HepG2 (cell line): ENCODE measurements around the gene BEAN1. TPM values are rescaled to one million over a fixed set of nuclear protein-coding genes. Genes with fewer than 3 reads are reported as not detected.

ENCODE experiments used
- ATAC-seq: fragments of 200-7000 bp; cut with Tn5 transposase; 3 replicates; pipeline ENCODE4 v1.9.1; 2020; ENCODE audit warnings: mild to moderate bottlenecking, moderate library complexity
- BruUV-seq: library from RNA; stranded (reverse); fragments of 400-500 nt; replicated peaks from 2 replicates; lab custom pipeline; 2021; lab: Mats Ljungman, UMichigan
- CTCF ChIA-PET: fragments of 300-600 bp; formaldehyde crosslinking; extraction: SDS; loops from one replicate; lab custom pipeline; 2021; ENCODE audit warnings: low total read pairs, inconsistent platforms, low intra/inter-chr PET ratio; lab: Yijun Ruan, JAX
- POLR2A ChIA-PET: fragments of 350-600 bp; sonication (Branson Sonifier 250); formaldehyde crosslinking; loops from one replicate; lab custom pipeline; 2020; ENCODE audit warnings: antibody characterized with exemption, inconsistent platforms; lab: Yijun Ruan, JAX
- DNase-seq: peaks from one replicate; pipeline ENCODE4 v3.0.0-alpha.2; 2015; ENCODE audit warnings: low spot score
- FAIRE-seq: peaks from 3 replicates; lab custom pipeline; 2011; peaks lifted over from hg19 to GRCh38; lab: Jason Lieb, UNC
- H2AFZ ChIP-seq: one replicate; pipeline ENCODE4 v1.6.1; 2011; ENCODE audit warnings: low read length, inconsistent platforms
- H3K27ac ChIP-seq: fragments of 300-600 bp; 3 replicates; pipeline ENCODE4 v1.8.0; 2011; ENCODE audit warnings: mixed run types, mild to moderate bottlenecking, mixed read lengths, low read length, inconsistent platforms; ENCODE audit not compliant: insufficient read depth; ENCODE audit errors: extremely low read length
- H3K27me3 ChIP-seq, 2 experiments: fragments of 200-600 bp in 1 of 2; 2 replicates in 1 of 2; 3 replicates in 1 of 2; pipeline versions ENCODE4 v1.6.0 to v1.8.0; 2011; ENCODE audit warnings: low read length in 2 of 2, mild to moderate bottlenecking in 2 of 2, moderate library complexity in 2 of 2, inconsistent platforms in 1 of 2; ENCODE audit not compliant: insufficient read depth in 2 of 2, control insufficient read depth in 1 of 2
- H3K36me3 ChIP-seq, 2 experiments: fragments of 200-600 bp in 1 of 2; replicated peaks in 1 of 2; 2 replicates in 1 of 2; 3 replicates in 1 of 2; pipeline versions ENCODE4 v1.5.1 to v1.8.0; 2011; ENCODE audit warnings: low read length in 2 of 2, inconsistent platforms in 1 of 2; ENCODE audit not compliant: insufficient read depth in 2 of 2, control insufficient read depth in 1 of 2
- H3K4me1 ChIP-seq: 2 replicates; pipeline ENCODE4 v1.5.1; 2012; ENCODE audit warnings: low read length, inconsistent platforms; ENCODE audit not compliant: insufficient read depth
- H3K4me2 ChIP-seq: 2 replicates; pipeline ENCODE4 v1.6.0; 2011; ENCODE audit warnings: low read depth, low read length, inconsistent platforms
- H3K4me3 ChIP-seq, 3 experiments: fragments of 200-600 bp in 1 of 3; sonication (generic), shearing (Covaris generic) in 1 of 3; replicated peaks in 1 of 3; 2 replicates each; pipeline ENCODE4 v1.5.1; 2011 to 2016; ENCODE audit warnings: low read length in 3 of 3, inconsistent platforms in 2 of 3, low read depth in 2 of 3, mild to moderate bottlenecking in 2 of 3, control low read depth in 1 of 3, mixed read lengths in 1 of 3; ENCODE audit not compliant: insufficient read depth in 1 of 3
- H3K79me2 ChIP-seq: one replicate; pipeline ENCODE4 v1.6.1; 2011; ENCODE audit warnings: low read length, inconsistent platforms; ENCODE audit not compliant: insufficient read depth
- H3K9ac ChIP-seq: 2 replicates; pipeline ENCODE4 v1.6.0; 2011; ENCODE audit warnings: mild to moderate bottlenecking, low read depth, low read length, inconsistent platforms; ENCODE audit not compliant: insufficient read depth
- H3K9me3 ChIP-seq: 2 replicates; pipeline ENCODE4 v1.5.1; 2012; ENCODE audit warnings: mild to moderate bottlenecking, low read length
- H4K20me1 ChIP-seq: 2 replicates; pipeline ENCODE4 v1.6.0; 2011; ENCODE audit warnings: inconsistent platforms, mild to moderate bottlenecking, low read length, moderate library complexity; ENCODE audit not compliant: insufficient read depth
- ELF4 ChIP-seq: sonication (generic); formaldehyde crosslinking; IDR thresholded peaks from 2 replicates; pipeline ENCODE4 v1.5.0; 2020; ENCODE audit warnings: missing genetic modification reagents, mild to moderate bottlenecking, moderate library complexity, borderline replicate concordance
- NR2F2 ChIP-seq: IDR thresholded peaks from 2 replicates; pipeline ENCODE4 v1.6.1; 2012; ENCODE audit warnings: low read depth, inconsistent platforms, borderline replicate concordance
- PLRG1 ChIP-seq: fragments of 450-650 bp; conservative IDR thresholded peaks from 2 replicates; pipeline ENCODE4 v1.6.1; 2016
- TEAD2 ChIP-seq: sonication (generic); formaldehyde crosslinking; IDR thresholded peaks from 2 replicates; pipeline ENCODE4 v1.9.0; 2021; ENCODE audit warnings: missing genetic modification reagents
- TGIF2 ChIP-seq: IDR thresholded peaks from 2 replicates; pipeline ENCODE4 v1.6.1; 2016; ENCODE audit warnings: control low read depth, missing compliant biosample characterization
- ZBTB20 ChIP-seq: sonication (generic); formaldehyde crosslinking; IDR thresholded peaks from 2 replicates; pipeline ENCODE4 v1.8.1; 2023; ENCODE audit warnings: missing genetic modification reagents, low read depth, mild to moderate bottlenecking, borderline replicate concordance
- ZFP36L1 ChIP-seq: sonication (generic); formaldehyde crosslinking; IDR thresholded peaks from 2 replicates; pipeline ENCODE4 v1.8.0; 2022; ENCODE audit warnings: mild to moderate bottlenecking, missing genetic modification reagents, moderate library complexity
- ZNF605 ChIP-seq: sonication (generic); formaldehyde crosslinking; IDR thresholded peaks from 2 replicates; pipeline ENCODE4 v1.8.0; 2022; ENCODE audit warnings: mild to moderate bottlenecking, missing genetic modification reagents
- whole genome bisulfite sequencing: methylation state at CpG from one replicate; pipeline ENCODE4 v1.1.6; 2017; ENCODE audit warnings: low lambda C conversion rate; 5-methylcytosine and 5-hydroxymethylcytosine counted together
- in situ Hi-C: cut with HindIII; loops from 2 replicates; pipeline ENCODE4 v1.10.0; 2017; ENCODE audit warnings: low pct_unique_long_range_greater_than_20kb; ENCODE audit not compliant: extremely low pct_ligation_motif_present
- intact Hi-C: fragments of 100-400 bp; cut with micrococcal nuclease; formaldehyde crosslinking; loops from one replicate; pipeline ENCODE4 v1.10.0; 2022; ENCODE audit not compliant: unreplicated experiment
- polyA plus RNA-seq, 8 experiments: library from polyadenylated mRNA; depleted of rRNA in 3 of 8; stranded (reverse) in 7 of 8; unstranded in 1 of 8; fragments of >200 nt; fragmentation: Illumina TruSeq in 4 of 8; extraction: Trizol in 4 of 8; gene quantifications; 2 replicates each; pipeline versions ENCODE4 v1.2.1 to v1.2.3, GENCODE V29; 2011 to 2016; ENCODE audit warnings: low read depth in 4 of 8, missing spikeins in 1 of 8, mixed read lengths in 1 of 8; ENCODE audit not compliant: insufficient read depth in 1 of 8
- total RNA-seq, 5 experiments: library from RNA; depleted of rRNA; stranded (reverse); fragments of >200 nt; fragmentation: Illumina TruSeq; extraction: Trizol; gene quantifications; 2 replicates each; pipeline ENCODE4 v1.2.3, GENCODE V29; 2016; ENCODE audit warnings: low read depth in 1 of 5
- TF ChIP-seq, protein P1 (sequence below): sonication (generic); formaldehyde crosslinking; IDR thresholded peaks from 2 replicates; pipeline ENCODE4 v1.4.0; 2020; ENCODE audit warnings: mild to moderate bottlenecking, low read depth, missing genetic modification reagents
- TF ChIP-seq, protein P2 (sequence below): sonication (generic); formaldehyde crosslinking; IDR thresholded peaks from 2 replicates; pipeline ENCODE4 v1.4.0; 2020; ENCODE audit warnings: missing genetic modification reagents
- TF ChIP-seq, protein P3 (sequence below): sonication (generic); formaldehyde crosslinking; IDR thresholded peaks from 2 replicates; pipeline ENCODE4 v1.5.0; 2020; ENCODE audit warnings: mild to moderate bottlenecking, missing genetic modification reagents

The BEAN1 gene
- total and polyA plus RNA-seq, 2 of the 13 experiments (the other 11 are each of a cell fraction or from before 2014, with no cell fraction given) = 0.53 to 1.4 TPM

DNA sequence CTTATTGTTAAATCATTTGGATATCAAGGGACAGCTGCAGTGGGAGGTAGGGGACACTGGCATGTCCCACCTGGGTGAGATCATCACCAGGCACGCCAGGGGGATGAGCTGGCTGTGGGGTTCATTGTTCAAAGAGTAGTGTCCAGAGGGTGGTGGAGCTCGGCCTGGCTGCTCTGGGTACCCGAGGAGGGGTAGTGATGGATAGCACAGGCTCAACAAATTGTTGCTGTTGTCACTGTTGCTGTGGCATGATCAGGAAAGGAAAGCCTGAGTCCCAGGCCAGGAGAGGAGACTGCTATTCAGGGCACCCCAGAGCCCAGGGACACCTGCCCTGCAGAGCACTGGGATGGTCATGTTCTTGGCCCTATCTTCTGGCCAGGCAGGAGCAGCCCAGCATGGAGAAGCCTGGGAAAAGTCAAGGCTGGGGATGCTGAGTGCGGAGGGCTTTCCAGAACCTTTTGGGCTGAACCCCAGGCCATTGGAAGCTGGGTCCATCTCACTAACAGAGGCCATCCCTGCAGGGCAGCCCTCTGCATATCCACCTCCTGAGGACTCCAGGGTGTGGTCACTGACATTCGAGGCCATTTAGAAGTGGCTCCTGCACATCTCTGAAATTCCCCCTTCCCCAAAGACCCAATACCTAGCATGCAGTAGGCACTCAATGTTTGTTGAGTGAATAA, 12.1 kb downstream of the BEAN1 start:
- 28% methylated on average over 5 of the region's 5 CpGs for WGBS
- Histone ChIP-seq H3K4me3 (no peak overlapping the region), H3K27ac (no peak overlapping the region), H3K36me3 (no peaks in the 10 kb centered on the region)
- FAIRE-seq (no peak), DNase-seq (no peak)
- in situ Hi-C loops = no loop called here
- no peak for TF ChIP-seq PLRG1
- no peak for TF ChIP-seq ZNF605 (CRISPR knock-in tag)
- TF ChIP-seq, protein P1, sequence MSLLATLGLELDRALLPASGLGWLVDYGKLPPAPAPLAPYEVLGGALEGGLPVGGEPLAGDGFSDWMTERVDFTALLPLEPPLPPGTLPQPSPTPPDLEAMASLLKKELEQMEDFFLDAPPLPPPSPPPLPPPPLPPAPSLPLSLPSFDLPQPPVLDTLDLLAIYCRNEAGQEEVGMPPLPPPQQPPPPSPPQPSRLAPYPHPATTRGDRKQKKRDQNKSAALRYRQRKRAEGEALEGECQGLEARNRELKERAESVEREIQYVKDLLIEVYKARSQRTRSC (CRISPR knock-in tag) = no peak
- no peak for TF ChIP-seq NR2F2
- TF ChIP-seq, protein P2, sequence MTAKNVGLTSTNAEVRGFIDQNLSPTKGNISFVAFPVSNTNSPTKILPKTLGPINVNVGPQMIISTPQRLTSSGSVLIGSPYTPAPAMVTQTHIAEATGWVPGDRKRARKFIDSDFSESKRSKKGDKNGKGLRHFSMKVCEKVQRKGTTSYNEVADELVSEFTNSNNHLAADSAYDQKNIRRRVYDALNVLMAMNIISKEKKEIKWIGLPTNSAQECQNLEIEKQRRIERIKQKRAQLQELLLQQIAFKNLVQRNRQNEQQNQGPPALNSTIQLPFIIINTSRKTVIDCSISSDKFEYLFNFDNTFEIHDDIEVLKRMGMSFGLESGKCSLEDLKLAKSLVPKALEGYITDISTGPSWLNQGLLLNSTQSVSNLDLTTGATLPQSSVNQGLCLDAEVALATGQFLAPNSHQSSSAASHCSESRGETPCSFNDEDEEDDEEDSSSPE = no peak
- TF ChIP-seq TEAD2 (CRISPR knock-in tag) = no peak
- TF ChIP-seq ZFP36L1 (CRISPR knock-in tag) = no peak
- TF ChIP-seq ZBTB20 (CRISPR knock-in tag) = no peak
- TF ChIP-seq, protein P3, sequence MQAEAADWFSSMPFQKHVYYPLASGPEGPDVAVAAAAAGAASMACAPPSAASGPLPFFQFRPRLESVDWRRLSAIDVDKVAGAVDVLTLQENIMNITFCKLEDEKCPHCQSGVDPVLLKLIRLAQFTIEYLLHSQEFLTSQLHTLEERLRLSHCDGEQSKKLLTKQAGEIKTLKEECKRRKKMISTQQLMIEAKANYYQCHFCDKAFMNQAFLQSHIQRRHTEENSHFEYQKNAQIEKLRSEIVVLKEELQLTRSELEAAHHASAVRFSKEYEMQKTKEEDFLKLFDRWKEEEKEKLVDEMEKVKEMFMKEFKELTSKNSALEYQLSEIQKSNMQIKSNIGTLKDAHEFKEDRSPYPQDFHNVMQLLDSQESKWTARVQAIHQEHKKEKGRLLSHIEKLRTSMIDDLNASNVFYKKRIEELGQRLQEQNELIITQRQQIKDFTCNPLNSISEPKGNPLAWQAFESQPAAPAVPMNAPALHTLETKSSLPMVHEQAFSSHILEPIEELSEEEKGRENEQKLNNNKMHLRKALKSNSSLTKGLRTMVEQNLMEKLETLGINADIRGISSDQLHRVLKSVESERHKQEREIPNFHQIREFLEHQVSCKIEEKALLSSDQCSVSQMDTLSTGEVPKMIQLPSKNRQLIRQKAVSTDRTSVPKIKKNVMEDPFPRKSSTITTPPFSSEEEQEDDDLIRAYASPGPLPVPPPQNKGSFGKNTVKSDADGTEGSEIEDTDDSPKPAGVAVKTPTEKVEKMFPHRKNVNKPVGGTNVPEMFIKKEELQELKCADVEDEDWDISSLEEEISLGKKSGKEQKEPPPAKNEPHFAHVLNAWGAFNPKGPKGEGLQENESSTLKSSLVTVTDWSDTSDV = no peak
- no peak for TF ChIP-seq TGIF2 (CRISPR knock-in tag)
- TF ChIP-seq ELF4 (CRISPR knock-in tag) = no peak
- TF ChIP-seq, all 625 proteins: peak for 0
- intact Hi-C loops = no loop called here
- no peaks in the 10 kb centered on the region for H3K9me3 ChIP-seq
- no peak for ATAC-seq
- peaks cover 33% of the 10 kb centered on the region for H3K4me1 ChIP-seq
- BruUV-seq = no TSS peak
- POLR2A ChIA-PET = no interaction called here
- H3K4me2 ChIP-seq = no peak overlapping the region
- no peak overlapping the region for H3K9ac ChIP-seq
- peaks cover 0 to 3% of the 10 kb centered on the region in 2 experiments; a peak in 2 of 5 replicates for H3K27me3 ChIP-seq
- CTCF ChIA-PET = no interaction called here
- H4K20me1 ChIP-seq = no peaks in the 10 kb centered on the region
- no peaks in the 10 kb centered on the region for H3K79me2 ChIP-seq
- H2AFZ ChIP-seq = no peak overlapping the region
